Measurements from ENCODE around the gene ABCA2.

Gene ABCA2, protein sequence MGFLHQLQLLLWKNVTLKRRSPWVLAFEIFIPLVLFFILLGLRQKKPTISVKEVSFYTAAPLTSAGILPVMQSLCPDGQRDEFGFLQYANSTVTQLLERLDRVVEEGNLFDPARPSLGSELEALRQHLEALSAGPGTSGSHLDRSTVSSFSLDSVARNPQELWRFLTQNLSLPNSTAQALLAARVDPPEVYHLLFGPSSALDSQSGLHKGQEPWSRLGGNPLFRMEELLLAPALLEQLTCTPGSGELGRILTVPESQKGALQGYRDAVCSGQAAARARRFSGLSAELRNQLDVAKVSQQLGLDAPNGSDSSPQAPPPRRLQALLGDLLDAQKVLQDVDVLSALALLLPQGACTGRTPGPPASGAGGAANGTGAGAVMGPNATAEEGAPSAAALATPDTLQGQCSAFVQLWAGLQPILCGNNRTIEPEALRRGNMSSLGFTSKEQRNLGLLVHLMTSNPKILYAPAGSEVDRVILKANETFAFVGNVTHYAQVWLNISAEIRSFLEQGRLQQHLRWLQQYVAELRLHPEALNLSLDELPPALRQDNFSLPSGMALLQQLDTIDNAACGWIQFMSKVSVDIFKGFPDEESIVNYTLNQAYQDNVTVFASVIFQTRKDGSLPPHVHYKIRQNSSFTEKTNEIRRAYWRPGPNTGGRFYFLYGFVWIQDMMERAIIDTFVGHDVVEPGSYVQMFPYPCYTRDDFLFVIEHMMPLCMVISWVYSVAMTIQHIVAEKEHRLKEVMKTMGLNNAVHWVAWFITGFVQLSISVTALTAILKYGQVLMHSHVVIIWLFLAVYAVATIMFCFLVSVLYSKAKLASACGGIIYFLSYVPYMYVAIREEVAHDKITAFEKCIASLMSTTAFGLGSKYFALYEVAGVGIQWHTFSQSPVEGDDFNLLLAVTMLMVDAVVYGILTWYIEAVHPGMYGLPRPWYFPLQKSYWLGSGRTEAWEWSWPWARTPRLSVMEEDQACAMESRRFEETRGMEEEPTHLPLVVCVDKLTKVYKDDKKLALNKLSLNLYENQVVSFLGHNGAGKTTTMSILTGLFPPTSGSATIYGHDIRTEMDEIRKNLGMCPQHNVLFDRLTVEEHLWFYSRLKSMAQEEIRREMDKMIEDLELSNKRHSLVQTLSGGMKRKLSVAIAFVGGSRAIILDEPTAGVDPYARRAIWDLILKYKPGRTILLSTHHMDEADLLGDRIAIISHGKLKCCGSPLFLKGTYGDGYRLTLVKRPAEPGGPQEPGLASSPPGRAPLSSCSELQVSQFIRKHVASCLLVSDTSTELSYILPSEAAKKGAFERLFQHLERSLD (N-terminal part only)

DNA sequence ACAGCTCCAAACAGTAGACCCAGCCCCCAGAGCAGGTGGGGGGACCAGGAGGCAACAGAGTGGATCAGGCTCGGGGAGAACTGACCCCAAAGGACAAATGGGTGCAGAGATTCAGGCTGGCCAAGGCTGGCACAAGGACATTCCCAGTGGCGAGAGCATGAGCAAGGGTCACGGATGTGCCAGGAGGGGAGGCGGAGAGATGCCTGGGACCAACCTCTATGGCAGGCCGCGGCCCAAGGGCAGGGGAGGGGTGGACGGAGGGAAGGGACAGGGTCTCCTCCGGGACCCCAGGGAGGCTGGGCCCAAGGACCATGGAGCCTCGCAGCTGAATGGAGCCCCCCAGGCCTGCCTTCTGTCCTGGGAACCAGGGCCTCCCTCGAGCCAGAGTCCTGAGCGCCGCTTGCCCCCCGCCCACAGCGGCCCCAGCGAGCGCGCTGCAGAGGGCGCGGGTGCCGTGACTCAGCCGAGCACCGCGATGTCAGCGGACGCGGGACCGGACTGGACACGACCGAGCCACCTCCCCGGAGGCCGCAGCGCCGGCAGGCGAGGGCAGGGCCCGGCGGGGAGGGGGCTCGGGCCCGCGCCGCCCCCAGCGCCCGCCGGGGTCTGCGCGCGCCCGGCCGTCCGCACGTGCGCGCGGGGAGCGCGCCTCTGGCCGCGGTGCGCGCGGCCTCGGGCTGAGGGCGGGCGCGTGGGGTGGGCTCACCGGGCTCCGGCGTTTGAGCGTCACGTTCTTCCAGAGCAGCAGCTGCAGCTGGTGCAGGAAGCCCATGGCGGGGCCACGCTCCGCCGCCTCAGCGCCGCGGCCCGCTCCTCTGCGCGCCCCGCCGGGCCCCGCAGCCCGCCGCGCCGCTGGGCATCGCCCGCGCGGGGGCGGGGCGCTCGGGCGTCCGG is at the start of gene ABCA2:
Gene ABCA2 (minus strand): TSS at position 869 of the 894 bp plus-strand sequence. CDS start 97 bp downstream, at position 772.
- DNase-seq = no peak

DNA sequence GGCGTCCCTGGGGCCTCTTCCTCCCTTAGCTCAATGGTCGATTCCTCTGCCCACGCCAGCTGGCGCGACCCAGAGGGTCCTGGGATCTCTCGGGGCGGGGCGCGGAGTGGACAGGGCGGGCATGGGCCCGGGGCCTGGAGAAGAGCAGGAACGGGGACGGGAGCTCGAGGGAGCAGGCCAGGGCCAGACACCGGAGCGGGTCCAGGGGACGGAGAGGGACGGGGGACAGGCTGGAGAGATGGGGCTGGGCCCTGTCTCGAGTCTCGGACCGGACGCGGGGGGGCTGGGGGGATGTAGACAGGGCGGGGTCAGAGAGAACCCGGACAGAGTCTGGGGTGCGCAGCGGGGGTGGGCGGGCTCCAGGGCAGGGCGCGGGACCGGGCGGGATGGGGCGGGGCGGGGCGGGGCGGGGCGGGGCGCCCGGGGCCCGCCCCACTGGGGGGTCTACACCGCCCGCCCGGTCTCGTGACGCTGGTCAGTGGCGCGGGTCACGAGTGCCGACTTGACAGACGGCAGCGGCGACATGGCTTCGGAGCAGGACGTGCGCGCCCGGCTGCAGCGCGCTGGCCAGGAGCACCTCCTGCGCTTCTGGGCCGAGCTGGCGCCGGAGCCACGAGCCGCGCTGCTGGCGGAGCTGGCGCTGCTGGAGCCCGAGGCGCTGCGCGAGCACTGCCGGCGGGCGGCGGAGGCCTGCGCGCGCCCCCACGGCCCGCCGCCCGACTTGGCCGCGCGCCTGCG is 49.1 kb upstream of the ABCA2 start, which contains the start of gene UAP1L1:
Gene UAP1L1 (plus strand): TSS at position 508 of the 738 bp plus-strand sequence. CDS start 16 bp downstream, at position 524.
- DNase-seq = peak; percentile 34

DNA sequence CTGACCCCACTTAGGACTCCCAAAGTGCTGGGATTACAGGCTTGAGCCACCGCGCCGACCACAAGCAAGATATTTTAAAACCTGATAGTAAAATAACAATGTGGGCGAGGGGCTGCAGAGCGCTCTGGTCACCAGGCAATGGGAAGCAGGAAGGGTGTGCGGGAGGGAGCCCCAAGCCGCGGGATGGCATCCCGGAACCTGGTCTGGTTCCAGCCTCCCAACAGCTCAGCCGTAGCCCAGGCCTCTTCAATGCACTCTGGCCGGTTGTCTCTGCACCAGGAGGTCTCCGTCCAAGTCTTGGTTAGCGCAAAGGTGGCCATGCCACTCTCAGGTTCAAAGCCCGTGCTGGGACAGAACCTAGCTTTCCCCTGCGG is 48.6 kb upstream of the ABCA2 start:
- no peak for DNase-seq

DNA sequence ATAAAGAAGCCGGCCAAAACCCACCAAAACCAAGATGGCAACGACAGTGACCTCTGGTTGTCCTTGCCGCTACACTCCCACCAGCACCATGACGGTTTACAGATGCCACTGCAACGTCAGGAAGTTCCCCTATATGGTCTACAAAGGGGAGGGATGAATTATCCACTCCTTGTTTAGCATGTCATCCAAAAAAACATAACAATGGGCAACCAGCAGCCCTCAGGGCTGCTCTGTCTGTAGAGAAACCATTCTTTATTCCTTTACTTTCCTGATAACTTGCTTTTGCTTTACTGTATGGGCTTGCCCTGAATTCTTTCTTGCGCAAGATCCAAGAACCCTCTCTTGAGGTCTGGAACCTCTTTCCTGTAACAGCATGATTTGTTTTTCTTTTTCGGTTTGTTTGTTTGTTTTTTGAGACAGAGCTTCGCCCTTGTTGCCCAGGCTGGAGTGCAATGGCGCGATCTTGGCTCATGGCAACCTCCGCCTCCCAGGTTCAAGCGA is 47.3 kb upstream of the ABCA2 start:
- DNase-seq = no peak

DNA sequence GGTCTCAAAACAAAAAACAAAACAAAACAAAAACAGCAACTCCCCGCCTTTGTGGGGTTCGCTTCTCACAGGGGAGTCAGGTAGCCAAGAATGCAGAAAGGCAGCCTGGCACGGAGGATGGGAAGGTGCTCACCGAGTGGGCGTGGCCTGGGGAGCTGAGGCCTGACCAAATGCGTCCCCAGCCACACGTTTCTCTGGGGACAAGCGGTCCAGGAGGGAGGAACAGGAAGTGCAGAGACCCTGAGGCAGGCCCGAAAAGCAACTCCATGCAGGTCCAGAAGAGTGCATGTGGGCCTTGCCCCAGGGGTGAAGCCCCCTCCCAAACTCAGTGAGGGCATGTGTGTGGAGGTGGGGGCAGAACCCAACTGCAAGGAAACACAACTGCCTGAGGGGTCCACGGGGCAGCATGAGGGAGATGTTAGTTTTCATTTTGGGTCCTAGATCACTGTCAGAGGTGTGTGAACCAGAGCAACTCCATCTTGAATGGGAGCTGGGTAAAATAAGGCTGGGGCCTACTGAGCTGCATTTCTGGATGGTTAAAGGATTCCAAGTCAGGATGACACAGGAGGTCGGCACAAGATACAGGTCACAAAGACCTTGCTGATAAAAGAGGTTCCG is 46.7 kb upstream of the ABCA2 start:
- DNase-seq = no peak

DNA sequence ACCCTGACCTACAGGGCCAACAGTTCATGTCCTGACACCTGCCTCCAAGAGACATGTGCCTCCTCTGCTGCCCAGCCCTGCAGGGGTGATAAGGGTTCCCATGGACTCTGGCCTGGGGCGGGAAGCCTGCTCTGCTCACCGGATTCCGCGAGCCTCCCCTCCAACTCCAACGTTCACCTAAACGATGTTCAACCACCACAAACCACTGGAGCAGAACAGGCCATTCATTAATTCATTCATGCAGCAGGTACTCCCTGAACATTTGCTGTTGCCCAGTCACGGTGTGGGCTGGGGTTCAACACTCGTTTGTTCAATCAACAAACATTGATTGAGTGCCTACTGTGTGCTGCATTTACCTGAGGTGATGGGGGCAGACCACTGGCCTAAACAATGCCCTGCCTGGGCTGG is 46.0 kb upstream of the ABCA2 start:
- no peak for DNase-seq

DNA sequence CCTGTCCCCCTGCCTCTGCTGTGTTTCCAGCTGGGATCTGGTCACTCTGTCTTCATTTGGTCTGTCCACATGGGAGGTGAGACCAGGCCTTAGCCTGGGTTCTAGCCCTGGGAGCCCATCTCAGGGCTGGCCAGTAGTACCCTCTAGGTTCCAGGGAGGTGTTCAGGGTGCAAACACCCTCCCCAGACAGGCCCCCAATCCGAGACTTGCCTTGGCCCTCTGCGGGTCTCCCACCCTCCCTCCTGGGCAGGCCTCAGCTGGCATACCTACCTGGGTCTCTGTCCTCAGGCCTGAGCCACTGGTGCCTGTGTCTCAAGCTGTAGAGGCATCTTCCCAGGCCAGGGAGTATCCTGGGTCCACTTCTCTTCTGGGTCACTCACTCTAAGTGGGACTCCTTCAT is 43.2 kb upstream of the ABCA2 start:
- no peak for DNase-seq

DNA sequence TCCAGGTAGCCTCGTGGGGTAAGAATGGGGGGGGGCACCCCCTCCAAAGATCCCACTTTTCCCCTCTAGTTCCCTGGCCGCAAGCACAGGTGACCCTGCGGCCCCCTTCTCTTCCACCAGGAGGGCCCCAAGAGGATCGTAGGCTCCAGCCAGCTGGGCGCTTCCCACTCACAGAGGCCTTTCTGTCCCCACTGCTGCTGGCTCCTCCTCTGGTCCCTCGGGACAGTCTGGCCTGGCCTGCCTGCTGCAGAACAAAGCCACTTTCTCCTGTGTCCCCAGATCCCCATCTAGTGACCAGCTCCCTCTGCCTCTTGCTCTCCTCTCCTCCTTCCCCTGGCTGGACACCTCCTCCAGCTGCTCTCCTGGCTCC is 42.9 kb upstream of the ABCA2 start:
- DNase-seq = no peak

DNA sequence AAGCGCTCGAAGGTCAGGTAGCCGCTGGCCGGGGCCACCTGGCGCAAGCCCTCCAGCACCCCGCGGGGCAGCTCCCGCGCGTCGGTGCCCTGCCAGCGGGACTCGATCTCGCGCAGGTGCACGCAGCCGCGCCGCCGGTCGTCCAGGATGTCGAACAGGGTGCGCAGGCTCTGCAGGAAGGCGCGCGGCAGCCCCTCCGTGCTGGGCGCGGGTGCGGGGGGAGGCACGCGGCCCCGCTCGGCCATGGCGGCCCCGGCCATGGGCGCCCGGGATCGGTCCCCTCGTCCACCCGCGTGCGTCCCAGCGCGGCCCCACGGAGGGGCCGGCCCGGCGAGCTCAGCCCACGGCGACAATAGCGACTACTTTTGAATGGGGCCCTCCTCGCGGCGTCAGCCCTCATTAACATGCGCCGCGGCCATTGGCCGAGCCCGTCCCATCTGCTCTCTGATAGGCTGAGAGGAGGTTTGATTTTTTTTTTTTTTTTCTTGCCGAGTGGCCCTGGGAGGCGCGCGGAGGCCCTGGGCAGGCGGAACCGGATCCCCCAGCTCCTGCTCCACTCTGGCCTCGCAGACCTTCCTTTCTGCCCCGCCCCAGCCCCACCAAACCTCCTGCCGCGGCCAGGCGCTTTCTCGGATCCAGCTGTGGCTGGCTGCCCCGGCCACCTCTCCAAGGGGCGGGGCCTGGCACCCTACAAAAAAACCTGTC is 42.3 kb upstream of the ABCA2 start, which contains the start of gene SAPCD2:
Gene SAPCD2 (minus strand): TSS at position 357 of the 705 bp plus-strand sequence. CDS start 97 bp downstream, at position 260.
- peak; percentile 77 for DNase-seq

DNA sequence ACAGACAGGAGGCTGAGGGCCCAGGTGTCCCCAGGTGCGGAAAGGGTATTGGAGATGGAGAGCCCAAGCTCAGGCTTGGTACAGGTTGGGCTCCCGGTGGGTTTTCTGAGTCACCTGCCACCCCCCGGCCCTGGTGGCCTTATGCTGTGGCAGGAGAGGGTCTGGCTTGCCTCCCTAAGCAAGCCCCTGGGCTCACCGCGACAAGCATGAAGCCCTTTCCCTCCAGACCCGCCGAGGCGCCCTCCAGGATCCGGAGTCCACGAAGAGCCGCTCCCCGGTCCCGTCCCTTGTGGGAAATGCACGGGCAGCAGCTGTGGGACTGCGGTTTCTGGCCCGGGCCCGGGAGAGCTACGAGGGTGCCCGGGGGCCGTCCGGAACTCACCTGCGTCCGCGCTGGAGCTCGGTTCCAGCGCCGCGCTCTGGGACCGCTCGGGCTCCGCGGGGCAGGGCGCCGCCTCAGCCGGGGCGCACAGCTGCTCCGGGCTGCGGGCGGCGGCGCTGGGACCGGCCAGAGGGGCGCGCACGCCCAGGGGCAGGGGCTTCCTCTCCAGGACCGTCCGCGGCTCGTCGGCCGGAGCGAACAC is 41.6 kb upstream of the ABCA2 start:
- DNase-seq = no peak

DNA sequence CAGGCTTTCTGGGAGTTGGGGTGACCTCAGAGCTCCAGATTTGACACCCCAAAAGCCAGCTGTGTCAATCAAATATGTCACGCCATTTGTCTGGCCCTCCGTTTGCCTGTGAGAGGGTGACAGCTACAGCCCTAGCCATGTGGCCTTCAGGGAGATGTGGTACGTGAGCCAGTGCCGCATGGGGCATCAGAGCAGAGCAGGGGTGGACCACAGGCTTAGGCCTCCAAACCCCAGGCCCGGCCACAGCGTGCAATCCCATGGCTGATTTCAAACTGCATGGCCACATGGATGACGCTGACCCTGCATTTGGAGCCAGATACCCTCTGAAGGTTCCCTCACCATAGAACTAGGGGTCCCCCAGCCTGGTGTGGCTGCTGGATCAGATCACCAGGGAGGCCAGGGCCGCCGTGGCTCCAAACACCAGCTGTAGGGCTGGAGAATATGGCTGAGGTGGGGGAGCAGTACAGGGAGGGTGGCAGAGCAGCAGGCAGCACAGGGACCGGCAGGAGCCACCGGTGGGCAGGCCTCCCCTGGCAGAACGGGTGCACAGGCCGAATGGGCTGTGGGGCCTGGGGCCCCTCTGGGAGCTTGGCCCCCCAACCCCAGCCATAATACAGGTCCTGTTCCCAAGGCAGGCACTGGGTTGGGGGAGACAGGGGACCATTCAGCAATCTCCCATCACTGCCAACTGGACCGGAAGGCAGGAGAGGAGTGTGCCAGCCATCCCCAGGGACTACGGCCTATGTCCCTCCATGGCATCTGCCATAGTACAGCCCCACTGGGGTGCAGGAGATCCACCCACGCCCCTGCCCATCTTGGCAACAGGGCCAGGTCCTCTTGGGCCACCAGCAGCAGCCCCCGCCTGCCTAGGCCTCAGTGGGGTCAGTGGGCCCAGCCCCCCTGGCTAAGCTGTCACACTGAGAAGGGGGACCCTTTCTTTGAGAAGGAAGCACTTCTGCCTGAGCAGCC is 40.8 kb upstream of the ABCA2 start:
- DNase-seq = no peak

DNA sequence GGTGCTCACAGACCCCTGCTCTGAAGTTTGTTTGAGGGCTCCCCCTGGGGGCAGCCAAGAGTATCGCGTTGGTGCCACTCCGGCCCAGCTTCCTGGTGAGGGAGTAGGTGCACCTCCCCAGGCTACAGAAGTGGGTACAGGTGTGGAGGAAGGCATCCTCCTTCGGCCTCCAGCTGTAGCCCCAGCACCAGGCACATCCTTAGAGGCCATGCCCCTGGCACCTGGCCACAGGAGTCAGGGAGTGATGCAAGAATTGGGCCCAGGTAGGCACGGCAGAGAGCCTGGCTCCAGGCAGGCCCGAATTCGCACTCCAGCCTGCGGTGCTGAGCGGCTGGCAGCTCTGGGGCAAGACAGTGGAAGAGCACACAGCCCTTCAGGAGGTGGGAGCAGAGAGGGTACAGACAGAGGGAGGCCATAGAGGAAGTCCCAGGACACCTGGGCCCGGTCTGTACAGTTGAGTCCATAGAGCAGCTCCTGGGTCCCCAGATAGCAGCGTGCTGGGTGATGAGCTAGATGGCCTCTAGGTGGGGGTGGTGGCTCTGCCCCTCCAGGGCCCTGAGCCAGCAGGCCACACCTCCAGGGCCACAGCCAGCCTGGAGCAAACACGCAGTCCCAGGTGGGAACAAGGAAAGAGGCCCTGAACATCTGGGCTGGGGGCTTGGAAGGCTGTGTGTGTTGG is 40.0 kb upstream of the ABCA2 start:
- DNase-seq = peak; percentile 80

DNA sequence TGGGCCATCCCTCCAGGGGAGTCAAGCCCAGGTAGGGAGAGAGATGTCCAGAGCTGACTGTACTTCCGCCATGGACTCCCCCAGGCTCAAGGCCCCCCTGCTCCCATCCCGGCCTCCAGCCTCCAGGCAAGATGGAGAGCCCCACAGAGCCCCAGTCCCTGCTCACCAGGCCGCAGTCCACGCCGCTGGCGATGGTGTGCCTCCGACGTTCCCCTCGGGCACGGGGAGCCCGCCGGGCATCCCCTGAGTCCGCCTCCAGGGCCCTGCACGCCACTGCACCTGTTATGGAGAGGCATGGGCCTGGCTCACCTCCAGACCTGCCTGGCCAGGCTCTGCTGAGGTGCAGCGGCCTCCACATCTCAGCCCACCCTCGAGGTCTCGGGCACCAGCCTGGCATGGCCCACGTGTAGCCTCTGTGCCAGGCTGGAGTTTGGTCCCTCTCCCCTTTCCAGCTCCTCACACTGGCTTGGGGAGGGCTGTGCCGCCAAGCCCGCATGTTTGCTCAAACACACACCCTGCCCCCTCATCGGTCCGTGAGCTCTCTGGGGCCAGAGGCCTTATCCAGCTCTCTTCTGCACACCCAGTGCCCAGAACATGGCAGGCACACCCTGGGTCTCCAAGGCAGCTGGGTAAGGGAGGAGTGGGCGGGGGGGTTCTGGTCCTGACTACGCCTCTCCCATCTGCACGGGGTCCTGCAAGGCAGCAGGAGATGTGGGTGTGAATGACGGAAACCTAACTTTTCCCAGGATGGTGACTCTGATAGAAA is 38.2 kb upstream of the ABCA2 start:
- no peak for DNase-seq

DNA sequence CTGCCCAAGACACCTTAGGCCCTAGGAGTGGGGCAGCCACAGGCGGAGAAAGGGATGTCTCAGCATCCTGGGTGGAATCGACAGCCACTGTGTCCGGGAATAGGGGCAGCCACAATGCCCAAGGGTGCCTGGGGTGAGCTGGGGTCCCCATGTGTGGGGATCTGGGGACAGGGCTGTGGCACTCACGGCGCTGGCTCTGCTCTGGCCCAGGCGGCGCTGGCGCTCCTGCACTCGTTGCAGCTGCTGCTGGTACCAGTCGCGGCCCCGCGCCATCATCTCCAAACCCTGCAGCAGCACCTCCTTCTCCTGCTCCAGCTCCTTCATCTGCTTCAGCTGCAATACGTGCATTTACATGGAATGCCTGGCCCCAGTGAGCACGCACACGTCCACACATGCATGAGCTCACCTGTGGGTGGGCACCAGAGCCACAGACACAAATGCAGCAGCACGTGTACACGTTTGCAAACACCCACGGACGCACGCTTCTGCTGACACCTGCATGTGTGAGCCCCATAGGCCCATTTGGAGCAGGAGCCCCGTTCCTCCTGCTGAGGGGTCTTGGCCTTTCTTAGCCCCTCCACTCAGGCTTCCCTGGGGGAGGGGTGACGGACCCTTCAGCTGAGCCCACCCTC is 37.4 kb upstream of the ABCA2 start:
- DNase-seq = no peak

DNA sequence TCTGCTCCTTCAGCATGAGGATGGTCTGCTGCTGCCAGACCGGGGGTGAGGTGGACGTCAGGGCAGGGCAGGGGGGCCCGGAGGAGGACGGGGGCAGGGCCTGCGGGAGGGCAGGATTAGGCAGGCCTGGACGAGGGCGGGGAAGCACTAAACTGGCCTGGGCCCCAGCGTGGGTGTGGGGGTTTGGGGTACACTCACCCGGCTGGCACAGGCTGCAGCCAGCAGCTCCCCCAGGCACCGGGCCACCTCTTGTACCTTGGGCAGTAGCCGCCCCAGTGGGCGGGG is 36.8 kb upstream of the ABCA2 start:
- no peak for DNase-seq

Data from activated effector memory CD4-positive, alpha-beta T cell treated with Interleukin-2 at 50 U/mL for 16 hours (primary cell).